ENCODE measurements around the gene C1QTNF4.

C1QTNF4 gene

GRCh38 chr11:47593492-47593933, 698 bp downstream of the C1QTNF4 start:
- no peak for DNase-seq (ENCODE audit: low read depth in 2 of 2)

DNA sequence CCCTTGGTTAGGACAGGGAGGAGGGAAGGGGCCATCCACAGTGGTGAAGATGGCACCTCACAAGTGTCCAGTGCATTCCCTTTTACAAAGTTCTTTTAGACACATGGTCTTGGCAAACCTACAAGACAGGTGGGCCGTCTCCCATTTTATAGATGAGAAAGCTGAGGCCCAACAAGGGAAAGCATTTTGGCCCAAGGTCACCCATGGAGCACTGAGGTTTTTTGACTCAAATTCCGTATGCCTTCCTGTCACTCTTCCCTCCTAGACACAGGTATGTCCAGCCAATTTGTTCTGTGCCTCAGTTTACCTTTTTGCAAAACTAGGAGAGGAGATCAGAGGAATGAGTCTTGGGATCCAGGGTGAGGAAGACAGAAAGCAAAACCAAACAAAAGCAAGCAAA, 1.2 kb downstream of the C1QTNF4 start:
- no peak for DNase-seq (ENCODE audit: low read depth in 2 of 2)

- DNase-seq (ENCODE audit: low read depth in 2 of 2), result no peak
These were observed 2.0 kb downstream of the C1QTNF4 start for GRCh38 chr11:47592251-47592650.

- no peak for DNase-seq (ENCODE audit: low read depth in 2 of 2)
These were observed 2.4 kb downstream of the C1QTNF4 start for GRCh38 chr11:47591764-47592163.

DNA sequence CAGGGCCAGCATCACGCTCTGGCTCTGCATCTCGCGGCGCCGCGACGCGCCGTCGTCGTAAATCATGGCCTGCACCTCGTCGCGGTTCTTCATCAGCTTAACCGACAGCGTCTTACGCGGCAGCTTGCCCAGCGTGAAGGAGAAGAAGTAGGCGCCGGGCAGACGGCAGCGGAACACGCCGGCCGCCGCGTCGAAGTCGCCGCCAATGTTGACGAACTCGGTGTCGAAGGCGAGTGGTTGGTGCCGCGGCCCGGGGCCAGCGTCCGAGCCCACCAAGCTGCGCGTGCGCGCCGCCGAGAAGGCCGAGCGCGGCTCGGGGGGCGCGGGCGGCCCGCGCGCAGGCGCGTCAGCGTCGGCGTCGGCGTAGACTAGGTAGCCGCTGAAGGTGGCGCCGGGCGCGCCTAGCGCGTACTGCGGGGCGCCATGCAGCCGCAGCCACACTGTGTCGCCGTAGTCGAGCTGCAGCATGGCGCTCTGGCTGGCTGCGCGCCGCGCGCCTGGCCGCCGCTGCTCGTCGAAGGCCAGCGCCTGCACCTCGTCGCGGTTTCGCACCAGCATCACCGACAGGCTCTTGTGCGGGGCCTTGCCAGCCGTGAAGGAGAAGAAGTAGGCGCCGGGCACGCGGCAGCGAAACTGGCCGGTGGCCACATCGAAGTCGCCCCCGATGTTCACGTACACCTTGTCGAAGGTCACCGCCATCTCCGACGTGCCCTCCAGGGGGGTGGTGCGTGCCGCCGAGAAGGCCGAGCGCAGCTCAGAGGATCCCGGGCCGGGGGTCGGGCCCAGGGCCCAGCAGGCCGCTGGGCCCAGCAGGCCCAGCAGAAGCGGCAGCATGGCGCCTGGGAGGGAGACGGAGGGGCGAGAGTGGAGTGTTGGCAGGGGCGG, 4.0 kb downstream of the C1QTNF4 start:
- DNase-seq (ENCODE audit: low read depth in 2 of 2), result no peak

- no peak for DNase-seq (ENCODE audit: low read depth in 2 of 2)
These were observed 4.6 kb downstream of the C1QTNF4 start for GRCh38 chr11:47589584-47589976.

- no peak for DNase-seq (ENCODE audit: low read depth in 2 of 2)
These were observed 5.1 kb downstream of the C1QTNF4 start for GRCh38 chr11:47589118-47589517.

GRCh38 chr11:47587723-47588326, 6.4 kb downstream of the C1QTNF4 start:
- DNase-seq (ENCODE audit: low read depth in 2 of 2), result no peak

DNA sequence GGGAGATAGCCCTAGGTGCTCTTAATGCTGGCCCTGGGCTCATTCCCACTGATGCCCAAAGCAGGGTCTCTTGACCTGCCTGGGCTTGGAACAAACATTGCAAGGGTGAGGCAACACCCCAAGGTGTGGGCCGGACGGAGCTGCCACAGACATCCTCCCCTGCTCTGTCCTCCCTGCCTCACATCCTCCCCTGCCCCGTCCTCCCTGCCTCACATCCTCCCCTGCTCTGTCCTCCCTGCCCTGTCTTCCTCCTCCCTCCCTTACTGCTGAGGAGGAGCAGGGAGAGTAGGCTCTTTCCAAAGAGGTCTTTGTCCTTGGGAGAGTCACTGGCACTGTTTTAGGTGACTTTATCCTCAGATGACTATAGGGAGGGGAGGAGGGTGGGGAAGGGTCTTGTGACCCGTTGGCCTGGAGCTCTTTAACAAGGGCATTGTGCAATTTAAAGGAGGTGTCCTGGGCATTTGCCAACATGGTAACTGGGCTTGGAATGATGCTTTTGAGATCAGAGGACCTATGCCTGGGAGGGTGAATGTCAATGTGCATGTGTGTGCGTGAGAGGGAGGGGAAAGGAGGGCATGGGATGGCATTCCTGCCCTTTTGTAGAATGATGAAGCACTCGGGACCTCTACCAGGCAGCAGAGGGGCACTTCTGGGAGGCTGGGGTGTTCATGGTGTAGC, 7.0 kb downstream of the C1QTNF4 start:
- no peak for DNase-seq (ENCODE audit: low read depth in 2 of 2)

- DNase-seq (ENCODE audit: low read depth in 2 of 2), result no peak
These were observed 7.9 kb downstream of the C1QTNF4 start, which contains the start of gene FAM180B for GRCh38 chr11:47586098-47586855. TSS of gene FAM180B (plus strand) at chr11:47586678. CDS start at chr11:47586769, 91 bp downstream.

DNA sequence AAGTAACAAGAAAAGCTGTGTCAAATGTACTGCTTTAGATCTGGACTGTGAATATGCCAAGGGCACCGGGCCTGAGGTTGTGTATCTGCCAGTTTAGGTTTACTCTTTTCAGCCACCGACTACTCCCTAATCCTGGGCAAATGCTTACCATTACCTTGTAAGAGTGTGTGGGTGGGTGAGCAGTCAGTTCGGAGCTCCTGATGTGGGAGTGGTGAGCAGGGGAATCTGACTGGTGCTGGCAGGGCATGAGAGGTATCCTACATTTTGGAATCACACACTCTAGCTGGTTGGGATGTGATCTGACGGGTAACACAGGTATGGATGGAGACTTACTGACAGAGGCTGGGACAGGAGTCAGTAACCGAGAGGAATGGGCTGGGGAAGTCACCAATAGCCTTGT, 10.4 kb downstream of the C1QTNF4 start:
- no peak for DNase-seq (ENCODE audit: low read depth in 2 of 2)

DNA sequence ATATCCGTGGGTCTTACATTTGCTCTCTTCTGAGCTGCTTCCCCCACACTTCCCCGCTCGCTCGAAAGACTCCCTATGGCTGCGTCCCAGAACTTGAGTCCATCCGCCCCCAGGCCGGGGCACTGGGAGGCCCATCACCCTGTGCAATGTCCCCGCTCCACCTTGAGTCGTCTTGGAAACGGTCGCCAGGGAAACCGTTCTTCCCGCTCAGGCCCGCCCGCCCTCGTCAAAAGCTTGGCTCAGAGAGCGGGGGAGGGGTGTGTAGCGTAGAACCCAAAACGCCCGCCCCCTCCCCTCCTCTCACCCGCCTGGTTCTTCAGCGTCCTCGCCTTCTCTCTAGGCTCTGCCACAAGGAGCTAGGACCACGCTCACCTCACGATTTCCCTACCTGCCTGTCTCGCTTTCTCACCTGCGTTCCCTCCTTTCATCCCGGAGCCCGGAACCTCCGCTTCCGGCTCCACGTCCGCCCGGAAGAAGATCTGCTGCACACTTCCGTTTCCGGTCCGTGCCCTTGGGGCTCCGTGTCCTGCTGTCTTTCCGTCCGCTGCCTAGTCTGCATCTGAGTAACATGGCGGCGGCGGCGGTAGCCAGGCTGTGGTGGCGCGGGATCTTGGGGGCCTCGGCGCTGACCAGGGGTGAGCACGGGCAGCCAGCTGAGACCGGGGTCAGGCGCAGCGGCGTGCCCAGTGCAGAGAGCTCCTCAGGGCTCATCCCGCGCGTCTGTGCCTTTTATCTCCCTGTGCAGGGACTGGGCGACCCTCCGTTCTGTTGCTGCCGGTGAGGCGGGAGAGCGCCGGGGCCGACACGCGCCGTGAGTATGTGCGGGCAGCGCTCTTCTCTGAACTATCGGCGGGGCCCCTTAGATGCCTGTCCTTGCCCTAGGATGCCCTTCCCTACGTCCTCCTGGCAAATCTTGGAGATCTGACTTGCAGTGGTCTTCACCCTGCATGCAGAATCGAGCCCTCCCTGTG, 15.4 kb downstream of the C1QTNF4 start, which contains the start of the genes KBTBD4 and NDUFS3:
TSS of gene KBTBD4 (minus strand) at position 447 of the 971 bp plus-strand sequence. CDS start at position 428, 19 bp downstream.
TSS of gene NDUFS3 (plus strand) at position 551 of the 971 bp plus-strand sequence. CDS start at position 569, 18 bp downstream.
- peak; percentile 77 to 78 for DNase-seq (ENCODE audit: low read depth in 2 of 2)

- no peak for DNase-seq (ENCODE audit: low read depth in 2 of 2)
These were observed 16.7 kb downstream of the C1QTNF4 start for GRCh38 chr11:47577460-47578041.

DNA sequence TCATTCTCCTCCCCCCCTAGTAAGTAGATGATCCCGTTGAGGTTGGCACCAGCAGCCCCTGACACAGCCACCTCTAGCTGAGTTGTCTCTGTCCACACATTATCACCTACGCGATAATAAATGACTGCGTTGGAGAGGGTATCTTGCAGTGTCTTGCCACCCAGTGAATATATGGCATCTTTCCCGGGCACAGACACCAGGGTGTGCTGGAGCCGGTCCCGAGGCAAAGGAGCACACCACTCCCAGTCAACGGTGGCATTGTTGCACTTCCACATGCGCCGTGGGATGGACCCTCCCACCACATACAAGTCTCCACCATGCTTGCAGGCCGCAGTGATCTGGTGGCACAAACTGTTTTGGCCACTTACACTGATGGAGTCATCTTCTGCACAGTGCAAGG, 20.9 kb downstream of the C1QTNF4 start:
- DNase-seq (ENCODE audit: low read depth in 2 of 2), result no peak

GRCh38 chr11:47572715-47573255, 21.4 kb downstream of the C1QTNF4 start:
- DNase-seq (ENCODE audit: low read depth in 2 of 2), result no peak

DNA sequence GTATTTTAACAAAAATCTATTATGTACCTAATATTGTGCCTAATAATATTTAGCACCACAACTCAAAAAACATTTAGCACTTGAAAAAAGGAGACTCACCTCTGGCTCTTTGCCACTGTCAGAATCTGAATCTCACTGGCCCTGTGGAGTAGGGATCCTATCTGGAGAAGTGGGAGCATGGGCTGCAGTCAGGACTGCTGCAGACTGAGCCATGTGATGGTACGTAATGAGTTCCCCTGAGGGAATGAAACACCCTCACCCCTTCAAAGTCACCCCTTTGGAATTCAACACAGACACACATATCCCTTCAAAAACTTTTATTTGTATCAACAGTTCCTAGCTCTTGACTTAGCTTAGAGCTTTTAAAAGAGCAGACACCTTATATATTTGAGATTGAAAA, 22.3 kb downstream of the C1QTNF4 start:
- DNase-seq (ENCODE audit: low read depth in 2 of 2), result no peak

DNA sequence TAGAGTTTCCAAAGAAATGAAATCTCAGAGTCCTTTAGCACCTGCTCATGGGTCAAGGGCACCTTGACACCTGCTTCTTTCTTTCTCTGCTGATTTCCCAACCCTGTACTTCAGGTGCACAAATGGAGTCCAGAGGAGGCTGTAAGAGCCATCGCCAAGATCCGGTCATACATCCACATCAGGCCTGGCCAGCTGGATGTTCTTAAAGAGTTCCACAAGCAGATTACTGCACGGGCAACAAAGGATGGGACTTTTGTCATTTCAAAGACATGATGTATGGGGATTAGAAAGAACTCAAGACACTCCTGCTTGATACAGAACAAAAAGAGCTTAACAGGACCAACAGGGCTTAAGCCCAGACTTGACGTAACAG, 22.9 kb downstream of the C1QTNF4 start:
- DNase-seq (ENCODE audit: low read depth in 2 of 2), result no peak

DNA sequence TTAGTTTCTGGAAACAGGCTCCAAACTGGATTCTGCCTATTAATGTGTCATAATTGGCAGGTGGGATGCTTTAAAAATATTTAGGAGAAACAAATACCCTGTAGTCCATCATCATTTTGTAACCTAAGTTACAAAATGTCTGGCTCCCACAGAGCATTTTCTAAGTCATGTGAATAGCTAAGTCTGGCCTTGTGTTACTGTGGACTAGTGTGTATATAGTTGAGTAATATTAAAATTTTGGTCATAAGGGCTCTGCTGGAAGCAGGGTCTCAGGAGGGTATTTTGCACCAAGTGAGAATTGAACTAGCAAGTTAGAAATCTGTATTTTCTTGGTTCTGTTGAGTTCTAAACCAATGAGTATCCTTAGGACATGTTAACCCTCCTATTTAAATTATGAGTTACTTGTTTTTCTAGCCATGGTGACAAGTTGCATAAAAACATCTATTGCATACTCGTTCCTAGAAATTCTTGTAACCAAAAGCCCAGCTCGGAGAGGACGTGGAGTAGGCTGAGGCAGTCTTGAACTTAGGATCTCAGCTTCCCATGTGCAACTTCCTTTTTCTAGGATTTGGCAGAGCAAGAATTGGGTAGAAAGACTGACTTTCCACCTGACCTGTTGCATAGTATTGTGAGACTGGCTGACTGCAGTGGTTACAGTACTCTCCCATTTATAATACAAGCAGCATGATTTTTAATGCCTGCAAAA, 23.4 kb downstream of the C1QTNF4 start:
- no peak for DNase-seq (ENCODE audit: low read depth in 2 of 2)

DNA sequence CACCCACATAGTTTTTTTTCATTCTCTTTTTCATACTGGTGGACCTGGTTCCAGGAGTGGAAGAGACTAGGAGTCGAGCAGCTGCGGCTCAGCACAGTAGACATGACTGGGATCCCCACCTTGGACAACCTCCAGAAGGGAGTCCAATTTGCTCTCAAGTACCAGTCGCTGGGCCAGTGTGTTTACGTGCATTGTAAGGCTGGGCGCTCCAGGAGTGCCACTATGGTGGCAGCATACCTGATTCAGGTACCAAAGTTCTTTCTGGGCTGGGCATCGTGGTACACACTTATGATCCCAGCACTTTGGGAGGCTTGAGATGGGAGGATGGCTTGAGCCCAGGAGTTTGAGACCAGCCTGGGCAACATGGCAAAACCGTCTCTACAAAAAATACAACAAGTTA, 24.6 kb downstream of the C1QTNF4 start:
- no peak for DNase-seq (ENCODE audit: low read depth in 2 of 2)
